Esophagus muscularis mucosa (tissue), 4 donors: ENCODE results near the gene RTF1. TPM values are rescaled to one million over a fixed set of nuclear protein-coding genes. Genes with fewer than 3 reads are reported as not detected.
"Not testable (repeated sequence)": the region's sequence is repeated elsewhere in the genome, so short reads cannot be mapped to it uniquely, and the experiment has no call there.

Source experiments
- DNase-seq: peaks from one replicate; pipeline ENCODE4 v3.0.0-alpha.2; 2017; ENCODE audit errors: extremely low spot score
- H3K27ac ChIP-seq, 4 donors: fragments of 200-600 bp; sonication (generic); replicated peaks in 1 of 4; 1 replicate in 3 of 4; 2 replicates in 1 of 4; pipeline ENCODE4 v1.5.1; 2016 to 2019; ENCODE audit warnings: mild to moderate bottlenecking in 1 of 4
- H3K27me3 ChIP-seq, 4 donors: fragments of 200-600 bp; sonication (generic); one replicate each; pipeline versions ENCODE4 v1.5.1 to v1.6.0; 2016 to 2019
- H3K36me3 ChIP-seq, 4 donors: fragments of 200-600 bp; sonication (generic); one replicate each; pipeline ENCODE4 v1.5.1; 2016 to 2019
- H3K4me1 ChIP-seq, 4 donors: fragments of 200-600 bp; sonication (generic); one replicate each; pipeline ENCODE4 v1.5.1; 2016 to 2019
- H3K4me3 ChIP-seq, 4 donors: fragments of 200-600 bp; sonication (generic); 1 replicate in 2 of 4; 2 replicates in 2 of 4; pipeline ENCODE4 v1.5.1; 2016 to 2019; ENCODE audit warnings: mild to moderate bottlenecking in 4 of 4, moderate library complexity in 1 of 4
- H3K9me3 ChIP-seq, 4 donors: fragments of 200-600 bp; sonication (generic); 1 replicate in 3 of 4; 2 replicates in 1 of 4; pipeline ENCODE4 v1.5.1; 2016 to 2019
- CTCF ChIP-seq, 3 experiments: fragments of 200-600 bp in 2 of 3; fragments of 450-650 bp in 1 of 3; sonication (generic) in 2 of 3; IDR thresholded peaks; one replicate each; pipeline ENCODE4 v1.5.1; 2017 to 2019; ENCODE audit warnings: antibody characterized with exemption in 3 of 3, mild to moderate bottlenecking in 2 of 3, moderate library complexity in 1 of 3
- EP300 ChIP-seq: sonication (generic); formaldehyde crosslinking; IDR thresholded peaks from one replicate; pipeline ENCODE4 v1.6.1; 2017; ENCODE audit warnings: antibody characterized with exemption
- POLR2A ChIP-seq: fragments of 450-650 bp; IDR thresholded peaks from one replicate; pipeline ENCODE4 v1.6.1; 2017; ENCODE audit warnings: antibody characterized with exemption, moderate library complexity, mild to moderate bottlenecking, low read depth
- POLR2AphosphoS5 ChIP-seq, 2 donors: sonication (generic); formaldehyde crosslinking; IDR thresholded peaks; one replicate each; pipeline ENCODE4 v1.6.1; 2017; ENCODE audit warnings: antibody characterized with exemption in 2 of 2
- WGBS: methylation state at CpG from one replicate; pipeline ENCODE4 v1.1.5; 2018; 5-methylcytosine and 5-hydroxymethylcytosine counted together
- intact Hi-C: fragments of 100-400 bp; cut with DNase I; formaldehyde crosslinking; loops from one replicate; pipeline ENCODE4 v1.15.1; 2023
- total RNA-seq, 4 donors: library from RNA; depleted of rRNA; stranded (reverse); fragments of >200 nt; gene quantifications; one replicate each; pipeline versions ENCODE4 v1.1.0 to v1.2.1, GENCODE V29; 2016

The RTF1 gene
- 10 to 100 TPM; 31.5 to 37.7 (median 35.9) TPM for total RNA-seq

DNA sequence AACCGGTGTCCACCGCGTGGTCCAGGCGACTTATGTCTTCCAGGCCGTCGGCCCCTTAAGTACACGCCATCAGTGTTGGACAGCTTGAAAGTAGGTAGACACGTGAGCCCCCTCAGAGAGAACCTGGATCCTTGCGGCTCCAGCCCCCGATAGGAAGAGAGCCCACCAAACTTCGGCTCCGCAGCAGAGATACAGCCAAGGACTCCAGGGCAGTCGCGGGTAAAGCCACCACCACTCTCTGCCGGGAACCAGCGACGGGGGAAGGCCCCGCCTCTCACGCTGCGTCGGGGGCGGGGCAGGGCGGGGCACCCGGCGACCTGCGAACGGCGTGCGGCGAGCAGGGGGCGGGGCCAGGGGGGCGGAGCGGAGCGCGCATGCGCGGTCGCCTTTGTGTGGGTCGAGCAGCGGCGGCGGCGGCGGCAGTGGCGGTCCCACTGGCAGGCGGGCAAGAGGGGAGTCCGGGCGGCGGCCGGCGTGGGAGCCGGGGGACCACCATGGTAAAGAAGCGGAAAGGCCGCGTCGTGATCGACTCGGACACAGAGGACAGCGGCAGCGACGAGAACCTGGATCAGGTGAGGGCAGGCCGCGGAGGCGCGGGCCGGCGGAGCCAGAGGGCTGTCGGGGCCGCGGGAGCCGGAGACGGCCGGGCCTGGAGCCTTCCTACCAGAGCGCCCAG, at the start of gene RTF1:
Gene RTF1, plus strand, starts transcription at position 354 of the 676 bp plus-strand sequence. Its CDS starts 21 bp downstream, at position 375.
- no peaks in the 10 kb centered on the region for H3K27me3 ChIP-seq
- intact Hi-C loops, result loop anchor here (10.0 kb wide), 1 partner anchor 302 kb away; the partner anchor contains the start of gene INO80
- TF ChIP-seq CTCF (IDR thresholded peaks at IDR 0.05) (no peak), POLR2AphosphoS5 (IDR thresholded peaks at IDR 0.05) (peak; percentile 63 to 88), EP300 (no peak), POLR2A (peak; percentile 22)
- peaks cover 23 to 51% (median 34%) of the 10 kb centered on the region in 4 donors for H3K4me1 ChIP-seq
- peak within 1 kb of the TSS; percentile 82 to 94 (median 86) for H3K27ac ChIP-seq
- H3K4me3 ChIP-seq, result peak within 1 kb of the TSS; percentile 76 to 96 (median 86)
- DNase-seq, result peak; percentile 98
- no peaks in the 10 kb centered on the region for H3K36me3 ChIP-seq
- under 1% methylated on average over 45 of the region's 74 CpGs for WGBS
- H3K9me3 ChIP-seq, result no peaks in the 10 kb centered on the region

DNA sequence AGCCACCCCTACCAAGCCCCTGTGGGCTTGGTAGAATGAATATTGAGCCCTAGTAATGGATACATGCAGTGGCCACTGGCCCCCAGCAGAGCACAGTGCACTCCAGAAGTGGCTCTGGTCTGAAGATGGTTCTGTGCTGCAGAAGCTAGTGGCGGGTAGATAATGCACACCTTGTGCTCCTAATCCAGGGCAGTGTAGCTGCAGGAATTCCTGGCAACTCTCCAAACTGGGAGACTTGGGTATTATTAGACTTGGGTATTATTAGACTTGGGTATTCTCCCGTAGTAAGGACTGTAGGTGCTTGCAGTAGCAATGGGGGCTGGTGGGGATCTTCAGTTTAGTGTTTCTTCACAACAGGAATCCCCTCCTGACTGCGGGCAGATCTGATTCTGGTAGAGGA, 49.5 kb upstream of the RTF1 start:
- intact Hi-C loops, result no loop called here
- no peaks in the 10 kb centered on the region for H3K4me1 ChIP-seq
- no peak overlapping the region for H3K27ac ChIP-seq
- no peak for DNase-seq
- no peaks in the 10 kb centered on the region for H3K27me3 ChIP-seq
- no peaks in the 10 kb centered on the region for H3K9me3 ChIP-seq
- no peak overlapping the region for H3K4me3 ChIP-seq
- WGBS, result 90% methylated on average over 2 of the region's 3 CpGs
- TF ChIP-seq EP300 (no peak), POLR2A (no peak), CTCF (IDR thresholded peaks at IDR 0.05) (no peak), POLR2AphosphoS5 (IDR thresholded peaks at IDR 0.05) (no peak)
- H3K36me3 ChIP-seq, result no peaks in the 10 kb centered on the region

- no peaks in the 10 kb centered on the region for H3K27me3 ChIP-seq
- H3K36me3 ChIP-seq, result no peaks in the 10 kb centered on the region
- intact Hi-C loops, result no loop called here
- DNase-seq, result no peak
- H3K4me3 ChIP-seq, result no peak overlapping the region
- 95% methylated on average over 4 of the region's 4 CpGs for WGBS
- no peak overlapping the region for H3K27ac ChIP-seq
- H3K4me1 ChIP-seq, result no peaks in the 10 kb centered on the region
- TF ChIP-seq POLR2A, result no peak
- TF ChIP-seq CTCF (IDR thresholded peaks at IDR 0.05), result no peak
- TF ChIP-seq EP300, result no peak
- TF ChIP-seq POLR2AphosphoS5 (IDR thresholded peaks at IDR 0.05), result no peak
- H3K9me3 ChIP-seq, result no peaks in the 10 kb centered on the region
Observed at GRCh38 chr15:41377978-41378377, 38.9 kb upstream of the RTF1 start.

DNA sequence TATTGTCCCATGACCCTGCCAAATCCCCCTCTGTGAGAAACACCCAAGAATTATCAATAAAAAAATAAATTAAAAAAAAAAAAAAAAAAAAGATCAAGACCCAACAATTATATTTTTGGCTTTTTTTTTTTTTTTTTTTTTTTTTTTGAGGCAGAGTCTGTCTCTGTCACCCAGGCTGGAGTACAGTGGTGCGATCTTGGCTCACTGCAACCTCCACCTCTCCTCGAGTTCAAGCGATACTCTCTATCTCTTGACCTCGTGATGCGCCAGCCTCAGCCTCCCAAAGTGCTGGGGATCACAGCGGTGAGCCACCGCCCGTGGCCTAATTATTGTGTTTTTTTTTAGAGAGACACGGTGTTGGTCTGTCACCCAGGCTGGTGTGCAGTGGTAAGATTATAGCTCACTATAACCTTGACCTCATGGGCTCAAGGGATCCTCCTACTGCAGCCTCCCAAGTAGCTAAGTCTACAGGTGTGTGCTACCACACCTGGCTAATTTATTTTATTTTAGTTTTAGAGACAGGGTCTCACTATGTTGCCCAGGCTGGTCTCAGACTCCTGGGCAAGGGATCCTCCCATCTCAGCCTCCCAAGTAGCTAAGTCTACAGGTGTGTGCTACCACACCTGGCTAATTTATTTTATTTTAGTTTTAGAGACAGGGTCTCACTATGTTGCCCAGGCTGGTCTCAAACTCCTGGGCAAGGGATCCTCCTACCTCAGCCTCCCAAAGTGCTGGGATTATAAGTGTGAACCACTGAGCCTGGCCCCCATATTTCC, 32.7 kb upstream of the RTF1 start:
- DNase-seq, H3K27me3 ChIP-seq: not testable (repeated sequence)

DNA sequence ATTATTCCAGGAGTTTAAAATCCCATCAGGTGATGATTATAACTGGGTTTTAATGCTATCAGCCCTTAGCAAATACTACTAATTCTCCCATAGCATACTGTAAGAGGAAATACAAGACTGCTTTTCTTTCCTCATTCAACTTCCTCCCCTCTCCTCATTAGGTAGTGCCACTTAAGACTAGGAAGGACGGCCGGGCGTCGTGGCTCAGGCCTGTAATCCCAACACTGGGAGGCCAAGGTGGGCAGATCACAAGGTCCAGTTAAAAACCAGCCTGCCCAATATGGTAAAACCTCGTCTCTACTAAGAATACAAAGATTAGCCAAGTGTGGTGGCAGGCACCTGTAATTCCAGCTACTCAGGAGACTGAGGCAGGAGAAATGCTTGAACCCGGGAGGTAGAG, 29.2 kb upstream of the RTF1 start:
- Histone ChIP-seq H3K4me3 (no peak overlapping the region), H3K9me3 (no peaks in the 10 kb centered on the region), H3K36me3 (peaks cover 27 to 78% (median 48%) of the 10 kb centered on the region in 4 donors), H3K4me1 (no peaks in the 10 kb centered on the region), H3K27ac (no peak overlapping the region), H3K27me3 (no peaks in the 10 kb centered on the region)
- no peak for DNase-seq
- intact Hi-C loops, result no loop called here
- TF ChIP-seq EP300 (no peak), POLR2A (no peak), CTCF (IDR thresholded peaks at IDR 0.05) (no peak), POLR2AphosphoS5 (IDR thresholded peaks at IDR 0.05) (no peak)
- whole genome bisulfite sequencing, result 82% methylated on average over 6 of the region's 6 CpGs

More for the DNA sequence above, 32.7 kb upstream of the RTF1 start:
- H3K27ac ChIP-seq, H3K9me3 ChIP-seq, H3K4me3 ChIP-seq, H3K4me1 ChIP-seq, intact Hi-C loops: not testable (repeated sequence)
- 98% methylated on average over 9 of the region's 9 CpGs for WGBS
- peaks cover 27 to 43% (median 31%) of the 10 kb centered on the region in 4 donors for H3K36me3 ChIP-seq
